HEK293T (cell line): ENCODE results near the gene NIN.
"Not testable (repeated sequence)": the region's sequence is repeated elsewhere in the genome, so short reads cannot be mapped to it uniquely, and the experiment has no call there.

Source experiments
- CTCF ChIA-PET: fragments of 350-600 bp; formaldehyde crosslinking; extraction: SDS; loops from one replicate; lab custom pipeline; 2021; ENCODE audit warnings: antibody characterized with exemption, inconsistent platforms; lab: Yijun Ruan, JAX
- POLR2A ChIA-PET: fragments of 350-600 bp; formaldehyde crosslinking; extraction: SDS; loops from one replicate; lab custom pipeline; 2020; ENCODE audit warnings: antibody characterized with exemption, inconsistent platforms; lab: Yijun Ruan, JAX
- DNase-seq: peaks from one replicate; pipeline ENCODE4 v3.0.0; 2012; ENCODE audit warnings: mixed read lengths; ENCODE audit errors: extremely low spot score
- ARNT ChIP-seq: fragments of 450-650 bp; IDR thresholded peaks from 2 replicates; pipeline ENCODE4 v1.6.1; 2017; ENCODE audit warnings: mild to moderate bottlenecking
- BHLHE40 ChIP-seq: fragments of 450-650 bp; IDR thresholded peaks from 2 replicates; pipeline ENCODE4 v1.6.1; 2016; ENCODE audit warnings: mild to moderate bottlenecking, moderate library complexity, borderline replicate concordance
- CTBP1 ChIP-seq: fragments of 450-650 bp; IDR thresholded peaks from 2 replicates; pipeline ENCODE4 v1.6.1; 2016; ENCODE audit warnings: borderline replicate concordance
- ELF4 ChIP-seq: fragments of 450-650 bp; IDR thresholded peaks from 2 replicates; pipeline ENCODE4 v1.6.1; 2017; ENCODE audit warnings: antibody characterized with exemption
- FOXA1 ChIP-seq: fragments of 450-650 bp; IDR thresholded peaks from 2 replicates; pipeline ENCODE4 v1.6.1; 2016; ENCODE audit warnings: mild to moderate bottlenecking
- FOXK2 ChIP-seq: fragments of 450-650 bp; IDR thresholded peaks from 2 replicates; pipeline ENCODE4 v1.6.1; 2016; ENCODE audit warnings: mild to moderate bottlenecking
- FOXM1 ChIP-seq: fragments of 450-650 bp; IDR thresholded peaks from 2 replicates; pipeline ENCODE4 v1.6.1; 2017; ENCODE audit warnings: mild to moderate bottlenecking, borderline replicate concordance
- HDGF ChIP-seq: fragments of 450-650 bp; IDR thresholded peaks from 2 replicates; pipeline ENCODE4 v1.6.1; 2017; ENCODE audit warnings: antibody characterized with exemption, borderline replicate concordance
- L3MBTL2 ChIP-seq: fragments of 450-650 bp; conservative IDR thresholded peaks from 2 replicates; pipeline ENCODE4 v1.6.1; 2016; ENCODE audit warnings: mild to moderate bottlenecking
- LEF1 ChIP-seq: fragments of 450-650 bp; IDR thresholded peaks from 2 replicates; pipeline ENCODE4 v1.6.1; 2017; ENCODE audit warnings: mild to moderate bottlenecking, borderline replicate concordance
- NFRKB ChIP-seq: fragments of 450-650 bp; IDR thresholded peaks from 2 replicates; pipeline ENCODE4 v1.6.1; 2016; ENCODE audit warnings: mild to moderate bottlenecking, moderate library complexity
- SP1 ChIP-seq: fragments of 450-650 bp; IDR thresholded peaks from 2 replicates; pipeline ENCODE4 v1.6.1; 2017
- SUZ12 ChIP-seq: fragments of 450-650 bp; IDR thresholded peaks from 2 replicates; pipeline ENCODE4 v1.6.1; 2016; ENCODE audit warnings: mild to moderate bottlenecking
- TARDBP ChIP-seq: fragments of 450-650 bp; IDR thresholded peaks from 2 replicates; pipeline ENCODE4 v1.6.1; 2016
- ZNF384 ChIP-seq: fragments of 450-650 bp; IDR thresholded peaks from 2 replicates; pipeline ENCODE4 v1.6.1; 2016
- TF ChIP-seq, protein P1 (sequence below): fragments of 450-650 bp; IDR thresholded peaks from 2 replicates; pipeline ENCODE4 v1.6.1; 2016

Gene NIN

DNA sequence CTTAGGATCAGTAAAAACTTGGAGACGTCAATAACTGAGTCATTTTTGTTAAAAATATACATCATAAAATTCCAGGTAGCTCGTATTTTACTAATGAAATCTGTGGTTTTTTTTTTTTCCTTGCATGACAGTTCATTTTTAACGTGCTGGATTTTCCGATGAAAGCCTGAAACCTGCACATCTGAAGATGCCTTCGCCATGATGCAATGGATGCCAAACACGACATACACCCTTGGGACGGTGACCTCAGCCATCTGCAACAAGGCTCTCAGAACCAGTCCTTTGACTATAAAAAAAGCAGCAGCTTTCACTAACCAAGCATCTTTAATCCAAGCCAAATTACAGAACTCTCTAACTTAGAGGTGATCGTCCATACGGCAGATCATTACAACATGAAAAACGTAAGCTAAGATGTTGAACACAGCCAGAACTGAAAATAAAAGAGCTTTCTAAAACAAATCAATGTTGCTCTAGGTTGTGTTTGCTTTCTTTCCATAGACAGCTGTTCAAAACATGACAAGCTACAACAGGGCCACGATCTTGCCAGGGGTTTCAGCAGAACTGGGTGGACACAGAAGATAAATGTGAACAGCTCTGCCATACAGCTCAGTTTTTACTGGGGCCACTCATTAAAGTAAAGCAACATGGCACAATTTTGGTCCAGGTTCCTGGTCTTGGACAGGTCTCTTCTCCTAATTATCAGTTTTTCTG, 7.8 kb downstream of the NIN start:
- ChIA-PET CTCF (interaction anchor here (1.0 kb wide), 1 partner anchor 109 kb away, joined by 3 read pairs; no protein-coding TSS in a partner anchor), POLR2A (interaction anchor here (0.8 kb wide), 1 partner anchor 9 kb away, joined by 3 read pairs; no protein-coding TSS in a partner anchor)
- no peak for DNase-seq
- TF ChIP-seq BHLHE40, result no peak
- TF ChIP-seq L3MBTL2, result no peak
- TF ChIP-seq FOXK2, result no peak

DNA sequence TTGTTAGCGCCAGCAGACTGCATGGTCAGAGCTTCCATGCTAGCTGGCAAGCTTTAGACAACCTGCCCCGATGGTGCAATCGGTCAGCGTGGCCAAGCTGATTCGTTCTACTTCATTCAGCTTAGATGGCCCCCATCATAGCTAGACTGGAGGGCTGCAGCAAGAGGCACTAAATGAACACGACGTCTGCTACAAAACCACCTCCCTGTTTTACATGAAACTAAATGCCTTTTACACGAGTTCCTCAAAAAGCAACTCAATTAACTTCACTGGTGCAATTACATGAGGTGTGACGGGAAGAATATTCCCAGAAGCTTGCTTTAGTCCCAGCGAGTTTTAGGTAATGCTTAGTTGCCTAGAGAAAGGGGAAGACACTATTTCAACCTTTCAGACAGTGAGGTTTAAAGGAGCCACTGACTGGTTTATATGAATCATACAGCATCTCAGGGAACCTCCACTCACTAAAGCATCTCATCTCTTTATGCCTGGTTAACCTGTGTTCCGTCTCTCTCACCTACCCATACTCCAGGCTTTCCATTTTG, 8.4 kb downstream of the NIN start:
- TF ChIP-seq FOXK2, result no peak
- no peak for TF ChIP-seq SUZ12
- no peak for TF ChIP-seq HDGF
- TF ChIP-seq L3MBTL2, result no peak
- ChIA-PET CTCF (interaction anchor here (1.0 to 1.8 kb wide), 2 partner anchors 38 to 108 kb away, joined by 3 to 5 read pairs; no protein-coding TSS in a partner anchor), POLR2A (interaction anchor here (0.6 kb wide), 1 partner anchor 119 kb away, joined by 3 read pairs; no protein-coding TSS in a partner anchor)
- DNase-seq, result no peak

DNA sequence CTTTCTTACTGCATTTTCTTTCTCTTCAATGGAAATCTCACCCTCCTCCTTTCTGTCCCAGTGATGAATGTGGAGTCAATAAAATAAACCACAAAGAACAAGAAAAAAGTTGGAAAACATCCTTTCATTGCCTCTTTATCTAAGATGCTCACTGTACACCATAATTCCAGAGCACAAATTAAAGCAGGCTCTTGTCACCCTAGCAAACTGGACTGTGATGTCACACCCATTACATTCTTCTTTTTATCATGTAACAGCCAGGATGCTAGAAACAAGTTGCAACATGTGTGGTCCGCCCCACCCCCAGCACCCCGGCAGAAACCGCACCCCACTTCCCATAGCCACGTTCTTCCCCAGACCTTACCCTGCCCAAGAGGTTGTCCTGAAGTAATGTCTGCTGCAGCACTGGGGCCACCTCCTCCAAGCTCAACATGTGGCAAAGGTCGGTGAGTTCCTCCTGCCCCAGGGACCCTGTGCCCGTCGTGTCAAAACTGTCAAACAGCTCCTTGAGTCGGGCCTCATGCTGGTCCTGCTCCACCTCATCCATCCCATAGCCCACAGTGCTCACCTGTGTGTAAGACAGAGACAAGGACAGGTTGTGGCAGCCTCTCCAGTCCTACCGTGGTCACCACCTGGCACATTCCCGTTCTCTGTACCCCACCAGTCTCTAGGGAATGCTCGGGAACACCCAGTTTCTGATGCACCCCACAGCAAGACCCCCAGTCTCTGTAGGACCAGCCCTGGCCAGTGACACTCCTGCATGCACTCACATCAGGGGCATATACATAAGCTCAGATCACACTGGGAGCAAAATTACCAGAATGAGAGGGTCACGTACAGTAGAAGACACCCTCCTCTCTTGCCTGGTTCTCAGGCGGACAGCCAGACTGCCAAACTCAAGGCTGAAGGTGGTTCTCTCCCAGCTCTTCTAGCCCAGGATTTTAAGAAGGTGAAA, 9.2 kb downstream of the NIN start:
- POLR2A ChIA-PET, result interaction anchor here (0.6 to 0.7 kb wide), 2 partner anchors 9 to 119 kb away, joined by 3 to 4 read pairs; partner anchors contain the start of gene NIN
- no peak for TF ChIP-seq CTBP1
- no peak for DNase-seq
- CTCF ChIA-PET, result interaction anchor here (1.8 kb wide), 1 partner anchor 38 kb away, joined by 5 read pairs; no protein-coding TSS in a partner anchor

DNA sequence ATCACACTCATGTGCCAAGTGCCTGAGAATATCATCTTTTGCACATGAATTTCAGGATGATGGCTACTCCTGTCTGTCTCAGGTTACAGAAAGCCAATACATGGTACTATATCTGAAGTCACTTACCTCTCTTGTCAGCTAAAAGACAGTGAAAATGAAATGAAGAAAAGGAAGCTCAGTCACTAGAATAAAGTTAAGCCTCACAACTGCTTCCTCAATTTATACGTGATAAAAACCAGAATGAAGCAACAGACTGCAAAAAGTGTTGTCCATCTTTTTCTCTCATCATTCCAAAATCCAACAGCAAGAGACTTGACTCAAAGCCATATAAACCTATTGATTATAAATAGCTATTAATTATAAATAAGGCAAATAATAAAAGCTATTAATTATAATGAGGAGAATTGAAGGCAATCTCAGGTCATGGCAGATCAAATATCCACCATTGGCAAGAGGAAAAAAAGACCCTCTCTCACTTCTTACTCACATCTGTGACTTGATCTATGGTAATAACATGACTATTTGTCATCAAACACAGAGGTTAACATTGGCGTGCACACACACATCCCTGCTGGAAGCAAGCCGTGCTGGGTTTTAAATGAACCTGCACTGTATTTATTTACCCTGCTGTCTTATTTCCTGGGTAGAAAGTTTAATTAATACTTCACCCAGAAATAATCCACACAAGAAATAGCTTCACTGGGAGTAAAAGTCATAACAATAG, 10.0 kb downstream of the NIN start:
- CTCF ChIA-PET, result interaction anchor here (1.8 kb wide), 1 partner anchor 39 kb away, joined by 5 read pairs; no protein-coding TSS in a partner anchor
- POLR2A ChIA-PET, result interaction anchor here (0.7 kb wide), 1 partner anchor 10 kb away, joined by 4 read pairs; the partner anchor contains the start of gene NIN
- no peak for TF ChIP-seq TARDBP
- no peak for DNase-seq

DNA sequence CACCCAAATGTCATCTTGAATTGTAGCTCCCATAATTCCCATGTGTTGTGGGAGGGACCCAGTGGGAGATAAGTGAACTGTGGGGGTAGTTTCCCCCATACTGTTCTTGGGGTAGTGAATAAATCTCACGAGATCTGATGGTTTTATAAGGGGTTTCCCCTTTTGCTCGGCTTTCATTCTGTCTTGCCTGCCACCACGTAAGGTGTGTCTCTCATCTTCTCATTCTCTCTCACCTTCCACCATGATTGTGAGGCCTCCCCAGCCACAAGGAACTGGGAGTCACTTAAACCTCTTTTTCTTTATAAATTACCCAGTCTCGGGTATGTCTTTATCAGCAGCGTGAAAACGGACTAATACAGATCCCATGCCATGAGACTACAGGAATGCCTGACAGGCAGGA, 11.7 kb downstream of the NIN start:
- POLR2A ChIA-PET, CTCF ChIA-PET, DNase-seq: not testable (repeated sequence)

DNA sequence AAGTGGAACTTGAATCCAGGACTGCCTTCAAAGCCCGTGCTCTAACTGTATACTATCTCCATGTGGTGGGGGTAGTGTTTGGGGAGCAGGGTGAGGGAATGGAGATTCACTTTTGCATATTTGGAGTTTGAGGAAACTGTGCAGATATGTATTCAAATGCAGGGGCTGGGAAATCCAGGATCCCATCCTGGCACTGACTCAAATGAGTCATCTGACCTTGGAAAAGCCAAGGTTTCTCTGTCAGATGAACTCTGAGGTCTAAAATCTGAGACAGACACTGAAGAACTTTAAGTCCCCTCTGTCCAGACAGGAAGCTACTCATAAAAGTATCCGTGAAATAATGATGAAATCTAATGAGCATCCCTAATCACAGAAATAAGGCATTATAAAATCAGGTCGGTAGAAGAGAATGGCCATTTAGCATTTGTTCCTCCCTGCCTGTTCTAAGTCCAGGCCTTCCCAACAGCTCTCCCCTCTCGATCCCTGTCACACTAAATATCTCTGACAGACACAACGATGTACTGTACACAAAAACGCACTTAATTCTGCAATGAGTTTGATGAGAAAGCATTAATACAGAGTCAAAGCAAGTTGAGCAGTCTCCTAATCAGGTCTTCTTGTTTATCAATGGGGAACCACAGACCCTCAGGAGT, 14.4 kb downstream of the NIN start:
- CTCF ChIA-PET, result interaction anchor here (1.3 kb wide), 1 partner anchor 44 kb away, joined by 3 read pairs; no protein-coding TSS in a partner anchor

DNA sequence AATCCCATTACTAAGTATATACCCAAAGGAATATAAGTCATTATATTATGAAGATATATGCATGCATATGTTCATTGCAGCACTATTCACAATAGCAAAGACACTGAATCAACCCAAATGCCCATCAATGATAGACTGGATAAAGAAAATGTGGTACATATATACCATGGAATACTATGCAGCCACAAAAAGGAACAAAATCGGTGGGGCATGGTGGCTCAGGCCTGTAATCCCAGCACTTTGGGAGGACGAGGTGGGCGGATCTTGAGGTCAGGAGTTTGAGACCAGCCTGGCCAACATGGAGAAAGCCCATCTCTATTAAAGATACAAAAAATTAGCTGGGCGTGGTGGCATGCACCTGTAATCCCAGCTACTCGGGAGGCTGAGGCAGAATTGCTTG, 15.4 kb downstream of the NIN start:
- POLR2A ChIA-PET, DNase-seq, CTCF ChIA-PET: not testable (repeated sequence)

More for the DNA sequence above, 14.4 kb downstream of the NIN start:
- no peak for TF ChIP-seq LEF1
- TF ChIP-seq NFRKB, result no peak
- no peak for TF ChIP-seq SUZ12
- TF ChIP-seq HDGF, result no peak
- no peak for TF ChIP-seq L3MBTL2
- no peak for TF ChIP-seq BHLHE40
- TF ChIP-seq ZNF384, result no peak
- TF ChIP-seq ARNT, result no peak
- no peak for TF ChIP-seq FOXA1
- no peak for TF ChIP-seq FOXK2
- no peak for TF ChIP-seq ELF4
- no peak for TF ChIP-seq SP1
- DNase-seq, result no peak
- POLR2A ChIA-PET, result no interaction called here

DNA sequence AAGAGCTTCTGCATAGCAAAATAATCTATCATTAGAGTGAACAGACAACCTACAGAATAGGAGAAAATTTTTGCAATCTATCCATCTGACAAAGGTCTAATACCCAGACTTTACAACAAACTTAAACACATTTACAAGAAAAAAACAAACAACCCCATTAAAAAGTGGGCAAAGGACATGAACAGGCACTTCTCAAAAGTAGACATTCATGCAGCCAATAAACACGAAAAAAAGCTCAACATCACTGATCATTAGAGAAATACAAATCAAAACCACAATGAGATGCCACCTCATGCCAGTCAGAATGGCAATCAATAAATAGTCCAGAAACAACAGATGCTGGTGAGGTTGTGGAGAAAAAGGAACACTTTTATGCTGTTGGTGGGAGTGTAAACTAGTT, 15.9 kb downstream of the NIN start:
- CTCF ChIA-PET, POLR2A ChIA-PET, DNase-seq: not testable (repeated sequence)

DNA sequence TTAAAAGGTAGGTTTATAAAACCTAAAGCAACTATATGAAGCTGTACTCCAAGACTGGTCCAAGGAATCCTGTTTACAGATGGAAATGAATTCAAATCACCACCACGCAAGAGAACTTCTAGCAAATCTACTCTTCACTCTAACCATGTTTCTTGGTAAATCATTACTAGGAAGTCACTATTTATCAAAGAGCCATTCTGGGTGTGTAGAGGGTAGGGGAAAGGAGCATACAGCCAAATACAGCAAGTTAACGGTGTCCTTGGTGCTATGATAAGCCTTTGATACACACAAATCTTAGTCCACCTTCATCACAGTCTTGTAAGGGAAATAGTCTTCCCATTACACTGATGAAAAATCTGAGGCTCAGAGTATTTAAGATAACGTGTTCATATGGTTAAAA, 16.8 kb downstream of the NIN start:
- TF ChIP-seq BHLHE40, result no peak
- no peak for TF ChIP-seq SP1
- TF ChIP-seq FOXM1, result no peak
- TF ChIP-seq NFRKB, result no peak
- TF ChIP-seq L3MBTL2, result no peak
- TF ChIP-seq ELF4, result no peak
- TF ChIP-seq FOXA1, result no peak
- no peak for TF ChIP-seq TARDBP
- no peak for TF ChIP-seq HDGF
- TF ChIP-seq, protein P1, sequence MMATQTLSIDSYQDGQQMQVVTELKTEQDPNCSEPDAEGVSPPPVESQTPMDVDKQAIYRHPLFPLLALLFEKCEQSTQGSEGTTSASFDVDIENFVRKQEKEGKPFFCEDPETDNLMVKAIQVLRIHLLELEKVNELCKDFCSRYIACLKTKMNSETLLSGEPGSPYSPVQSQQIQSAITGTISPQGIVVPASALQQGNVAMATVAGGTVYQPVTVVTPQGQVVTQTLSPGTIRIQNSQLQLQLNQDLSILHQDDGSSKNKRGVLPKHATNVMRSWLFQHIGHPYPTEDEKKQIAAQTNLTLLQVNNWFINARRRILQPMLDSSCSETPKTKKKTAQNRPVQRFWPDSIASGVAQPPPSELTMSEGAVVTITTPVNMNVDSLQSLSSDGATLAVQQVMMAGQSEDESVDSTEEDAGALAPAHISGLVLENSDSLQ, result no peak
- no peak for TF ChIP-seq LEF1
- no peak for TF ChIP-seq CTBP1
- TF ChIP-seq FOXK2, result no peak
- no peak for TF ChIP-seq SUZ12
- TF ChIP-seq ZNF384, result no peak
- no peak for TF ChIP-seq ARNT
- DNase-seq, result no peak
- POLR2A ChIA-PET, result no interaction called here
- CTCF ChIA-PET, result no interaction called here
